Astrocyte (in vitro differentiated cells and primary cell): ENCODE data around the gene OFD1.
"Not testable (repeated sequence)": the region's sequence is repeated elsewhere in the genome, so short reads cannot be mapped to it uniquely, and the experiment has no call there.

Experiments used
- EZH2 ChIP-seq: IDR thresholded peaks from 2 replicates; pipeline ENCODE4 v1.6.1; 2012; ENCODE audit warnings: mild to moderate bottlenecking, low read length, inconsistent platforms; ENCODE audit not compliant: insufficient read depth
- TF ChIP-seq, protein P1 (sequence below): IDR thresholded peaks from 2 replicates; pipeline ENCODE4 v1.5.1; 2011; ENCODE audit warnings: low read depth, mild to moderate bottlenecking, inconsistent platforms, low read length, moderate library complexity; ENCODE audit not compliant: insufficient read depth

DNA sequence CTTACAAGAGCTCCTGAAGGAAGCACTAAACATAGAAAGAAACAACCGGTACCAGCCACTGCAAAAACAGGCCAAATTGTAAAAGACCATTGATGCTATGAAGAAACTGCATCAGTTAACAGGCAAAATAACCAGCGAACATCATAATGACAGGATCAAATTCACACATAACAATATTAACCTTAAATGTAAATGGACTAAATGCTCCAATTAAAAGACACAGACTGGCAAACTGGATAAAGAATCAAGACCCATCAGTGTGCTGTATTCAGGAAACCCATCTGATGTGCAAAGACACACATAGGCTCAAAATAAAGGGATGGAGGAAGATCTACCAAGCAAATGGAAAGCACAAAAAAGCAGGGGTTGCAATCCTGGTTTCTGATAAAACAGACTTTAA lies 8.0 kb upstream of the OFD1 start:
- TF ChIP-seq, protein P1, sequence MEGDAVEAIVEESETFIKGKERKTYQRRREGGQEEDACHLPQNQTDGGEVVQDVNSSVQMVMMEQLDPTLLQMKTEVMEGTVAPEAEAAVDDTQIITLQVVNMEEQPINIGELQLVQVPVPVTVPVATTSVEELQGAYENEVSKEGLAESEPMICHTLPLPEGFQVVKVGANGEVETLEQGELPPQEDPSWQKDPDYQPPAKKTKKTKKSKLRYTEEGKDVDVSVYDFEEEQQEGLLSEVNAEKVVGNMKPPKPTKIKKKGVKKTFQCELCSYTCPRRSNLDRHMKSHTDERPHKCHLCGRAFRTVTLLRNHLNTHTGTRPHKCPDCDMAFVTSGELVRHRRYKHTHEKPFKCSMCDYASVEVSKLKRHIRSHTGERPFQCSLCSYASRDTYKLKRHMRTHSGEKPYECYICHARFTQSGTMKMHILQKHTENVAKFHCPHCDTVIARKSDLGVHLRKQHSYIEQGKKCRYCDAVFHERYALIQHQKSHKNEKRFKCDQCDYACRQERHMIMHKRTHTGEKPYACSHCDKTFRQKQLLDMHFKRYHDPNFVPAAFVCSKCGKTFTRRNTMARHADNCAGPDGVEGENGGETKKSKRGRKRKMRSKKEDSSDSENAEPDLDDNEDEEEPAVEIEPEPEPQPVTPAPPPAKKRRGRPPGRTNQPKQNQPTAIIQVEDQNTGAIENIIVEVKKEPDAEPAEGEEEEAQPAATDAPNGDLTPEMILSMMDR = not testable (repeated sequence)
- not testable (repeated sequence) for TF ChIP-seq EZH2
